Occipital lobe (tissue), 2 donors: ENCODE measurements around the gene FAM32A. TPM values are rescaled to one million over a fixed set of nuclear protein-coding genes. Genes with fewer than 3 reads are reported as not detected.

Source experiments
- DNase-seq: peaks from one replicate; lab custom pipeline; 2025; lab: John Stamatoyannopoulos, UW
- total RNA-seq: library from RNA; depleted of rRNA; stranded (reverse); fragments of >200 nt; gene quantifications from one replicate; pipeline ENCODE4 v1.2.3, GENCODE V29; 2014

The FAM32A gene
- total RNA-seq, 1 donor from 2014 or later, result 89.1 TPM

DNA sequence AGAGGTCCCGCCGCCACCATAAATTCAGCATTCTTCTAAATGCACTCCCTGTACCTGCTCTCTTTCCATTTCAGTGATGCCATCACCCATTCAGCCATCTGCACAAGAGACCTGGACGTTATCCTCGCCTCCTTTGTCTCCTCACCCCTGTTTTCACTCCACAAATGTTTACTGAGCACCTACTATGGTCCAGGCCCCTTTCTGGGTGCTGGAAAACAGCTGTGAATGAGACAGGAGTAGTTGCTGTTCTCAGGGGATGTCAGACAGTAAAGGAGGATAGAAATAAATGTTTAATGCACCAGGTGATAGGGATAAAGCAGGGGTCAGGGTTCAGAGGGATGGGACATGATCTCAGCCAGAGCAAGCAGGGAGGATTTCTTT is 15.8 kb downstream of the FAM32A start:
- DNase-seq, result no peak

DNA sequence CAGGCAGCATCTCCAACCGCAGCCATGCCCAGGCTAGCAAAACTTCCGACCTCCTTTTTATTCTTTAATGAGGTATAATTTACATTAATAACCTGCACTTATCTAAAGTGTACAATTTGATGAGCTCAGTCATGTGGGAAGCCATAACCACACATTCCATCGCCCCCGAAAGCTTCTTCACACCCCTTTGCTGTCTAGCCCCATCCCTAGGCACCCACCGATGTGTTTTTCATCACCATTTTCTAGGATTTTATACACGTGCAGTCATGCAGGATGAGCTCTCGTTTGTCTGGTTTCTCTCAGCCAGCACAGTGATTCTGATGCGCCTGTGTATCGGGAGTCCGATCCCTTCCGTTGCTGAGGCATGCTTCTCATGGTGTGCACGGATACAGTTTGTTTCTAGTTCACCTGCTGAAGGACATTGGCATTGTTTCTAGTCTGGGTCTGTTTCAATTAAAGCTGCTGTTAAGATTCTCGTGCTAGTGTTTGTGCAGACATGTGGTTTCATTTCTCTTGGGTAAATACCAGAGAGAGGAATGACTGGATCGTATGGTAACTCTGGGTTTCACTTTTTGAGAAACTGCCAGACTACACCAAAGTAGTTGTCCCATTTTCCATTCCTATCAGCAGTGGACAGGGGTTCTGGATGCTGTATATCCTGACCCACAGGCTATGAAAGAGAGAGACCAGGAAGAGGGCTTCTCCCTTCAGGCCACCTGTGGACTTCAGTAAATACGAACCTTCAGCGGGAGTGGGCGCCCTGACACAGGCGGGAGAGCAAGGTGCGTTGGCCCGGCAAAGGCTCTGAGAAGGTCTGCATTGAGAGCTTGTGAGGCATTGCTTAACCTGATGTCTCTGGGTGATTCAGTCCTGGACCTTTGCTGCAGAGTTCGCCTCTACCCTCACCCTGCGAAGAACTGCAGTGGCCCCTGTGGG is 17.4 kb downstream of the FAM32A start:
- no peak for DNase-seq

GRCh38 chr19:16203256-16204004 is 18.2 kb downstream of the FAM32A start:
- DNase-seq, result no peak

DNA sequence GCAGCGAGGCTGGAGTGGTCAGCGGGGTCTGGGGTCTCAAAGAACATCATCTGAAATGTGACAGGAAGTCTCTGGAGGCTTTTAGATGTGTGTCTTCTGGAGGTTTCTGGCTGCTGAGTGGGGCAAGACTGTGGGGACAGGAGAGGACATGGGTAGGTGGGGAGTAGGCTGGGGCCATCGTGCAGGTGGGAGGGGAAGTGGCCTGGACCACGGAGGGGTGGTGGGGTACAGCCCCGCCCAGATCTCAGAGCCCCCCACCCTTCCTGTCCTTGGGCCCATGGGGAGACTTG is 18.7 kb downstream of the FAM32A start:
- DNase-seq, result no peak

DNA sequence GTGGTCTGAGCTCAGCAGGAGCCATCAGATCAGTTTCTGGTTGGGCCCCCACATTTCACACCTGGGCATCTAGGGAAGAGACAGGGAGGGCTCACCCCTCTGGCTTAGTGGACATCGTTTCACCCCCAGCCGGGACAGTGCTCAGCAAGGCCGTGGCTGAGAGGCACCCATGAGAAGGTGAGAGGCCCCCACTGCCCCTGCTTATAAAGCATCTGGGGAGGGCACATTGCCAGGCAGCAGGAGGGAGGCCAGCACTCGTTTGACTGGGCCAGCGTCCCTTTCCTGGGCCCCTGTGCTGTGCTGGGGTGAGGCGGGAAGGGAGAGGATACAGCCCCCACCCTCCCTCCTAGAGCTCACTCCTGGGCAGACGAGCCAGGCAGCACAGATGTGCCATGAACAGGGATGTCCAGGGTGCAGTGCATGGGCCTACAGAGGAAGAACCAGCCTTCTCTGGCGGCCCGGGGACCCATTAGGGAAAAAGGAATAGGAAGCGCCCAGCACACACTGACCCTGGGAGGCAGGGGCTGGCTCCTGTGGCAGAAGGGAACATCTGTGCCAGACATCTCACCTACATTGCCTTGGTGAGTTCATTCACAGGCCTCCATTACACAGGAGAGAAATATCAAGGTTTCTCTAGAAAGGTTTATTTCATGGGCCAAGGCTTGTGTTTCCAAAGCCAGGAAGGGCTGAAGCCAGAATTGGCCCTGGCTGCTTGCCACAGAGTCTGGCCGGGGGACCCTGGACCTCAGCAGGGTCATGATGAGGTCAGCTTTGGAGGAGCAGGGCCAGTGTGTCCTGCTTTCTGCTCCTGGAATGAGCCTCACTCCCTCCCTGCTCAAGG is 20.2 kb downstream of the FAM32A start:
- no peak for DNase-seq

DNA sequence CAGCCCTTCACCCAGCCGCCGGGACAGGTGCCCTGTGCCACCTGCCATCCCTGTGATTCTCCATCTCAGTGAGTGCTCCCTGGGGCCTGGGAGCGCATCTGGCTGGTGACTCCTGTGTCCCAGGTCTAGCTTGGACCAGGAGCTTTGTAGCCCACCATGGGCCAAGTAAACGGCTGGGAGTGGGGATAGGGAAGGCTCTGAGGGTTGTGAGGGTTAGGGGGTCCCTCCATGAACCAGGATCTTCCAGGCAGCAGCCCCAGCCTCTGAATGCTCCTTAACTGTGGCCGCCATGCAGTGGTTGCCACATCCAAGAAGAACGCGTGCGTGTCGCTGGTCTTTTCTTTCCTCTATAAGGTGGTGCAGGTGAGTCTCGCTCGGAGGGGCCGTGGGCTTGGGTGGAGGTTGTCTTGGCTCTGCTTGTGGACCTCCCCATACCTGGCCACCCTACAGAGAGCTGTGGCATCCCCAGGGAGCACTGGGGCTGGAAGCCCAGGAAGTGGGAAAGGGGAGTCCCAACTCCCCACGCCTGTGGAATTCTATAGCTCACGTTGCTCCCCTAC is 20.9 kb downstream of the FAM32A start:
- DNase-seq, result no peak

- no peak for DNase-seq
These were observed 21.4 kb downstream of the FAM32A start for GRCh38 chr19:16206637-16207036.

GRCh38 chr19:16207063-16207462 is 21.9 kb downstream of the FAM32A start:
- DNase-seq, result no peak

DNA sequence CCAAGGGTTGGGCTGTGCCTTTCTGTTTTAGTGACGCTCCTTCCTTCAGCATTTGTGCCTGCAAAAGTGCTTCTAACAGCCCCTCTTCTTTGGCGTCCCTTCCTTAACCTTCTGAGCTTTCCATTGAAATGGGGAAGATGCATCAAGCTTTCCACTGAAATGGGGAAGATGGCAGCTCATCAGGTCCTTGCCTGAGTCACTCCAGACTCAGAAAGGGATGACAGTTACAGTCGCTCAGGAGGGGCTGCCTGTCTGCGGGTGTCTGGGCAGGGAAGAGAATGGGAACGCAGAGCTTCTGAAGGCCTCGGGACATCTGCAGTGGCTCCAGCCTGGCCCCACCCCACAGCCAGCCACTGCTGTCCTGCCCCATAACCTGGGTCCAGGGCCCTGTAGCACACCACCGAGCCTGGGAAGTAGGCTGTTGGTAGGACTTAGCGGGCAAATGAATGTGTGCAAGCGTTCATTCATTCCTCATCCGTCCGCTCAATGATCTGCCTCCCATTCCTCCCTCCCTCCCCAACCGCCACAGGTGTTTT is 22.3 kb downstream of the FAM32A start:
- DNase-seq, result no peak

DNA sequence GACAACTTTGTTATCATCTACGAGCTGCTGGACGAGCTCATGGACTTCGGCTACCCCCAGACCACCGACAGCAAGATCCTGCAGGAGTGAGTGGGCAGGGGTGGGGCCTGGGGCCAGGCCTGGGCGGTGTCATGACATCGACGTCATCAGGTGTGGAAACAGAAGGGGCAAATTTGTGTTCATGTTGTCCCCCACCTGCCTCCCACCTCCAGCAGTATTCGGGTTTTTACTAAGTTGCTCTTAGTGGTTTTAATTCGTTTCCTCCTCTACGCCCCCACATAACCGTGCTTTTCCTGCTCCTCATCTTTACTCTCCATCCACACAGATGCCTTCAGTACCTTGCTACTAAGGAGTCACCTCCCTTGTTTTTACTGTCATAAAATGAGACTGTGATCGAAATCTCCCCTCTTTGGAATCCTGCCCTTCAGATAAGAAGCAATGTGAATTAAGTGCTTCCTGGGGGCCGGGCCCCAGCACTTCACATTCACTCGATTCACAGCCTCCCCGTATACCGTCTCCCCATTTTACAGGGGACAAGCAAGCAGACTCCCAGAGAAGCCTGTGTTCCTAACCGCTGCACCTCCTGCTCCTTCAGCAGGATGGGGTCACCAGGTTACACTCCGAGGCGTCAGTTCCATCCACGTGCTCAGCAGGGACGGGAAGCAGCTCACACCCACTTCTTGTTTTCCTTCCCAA is 23.0 kb downstream of the FAM32A start:
- DNase-seq, result no peak

DNA sequence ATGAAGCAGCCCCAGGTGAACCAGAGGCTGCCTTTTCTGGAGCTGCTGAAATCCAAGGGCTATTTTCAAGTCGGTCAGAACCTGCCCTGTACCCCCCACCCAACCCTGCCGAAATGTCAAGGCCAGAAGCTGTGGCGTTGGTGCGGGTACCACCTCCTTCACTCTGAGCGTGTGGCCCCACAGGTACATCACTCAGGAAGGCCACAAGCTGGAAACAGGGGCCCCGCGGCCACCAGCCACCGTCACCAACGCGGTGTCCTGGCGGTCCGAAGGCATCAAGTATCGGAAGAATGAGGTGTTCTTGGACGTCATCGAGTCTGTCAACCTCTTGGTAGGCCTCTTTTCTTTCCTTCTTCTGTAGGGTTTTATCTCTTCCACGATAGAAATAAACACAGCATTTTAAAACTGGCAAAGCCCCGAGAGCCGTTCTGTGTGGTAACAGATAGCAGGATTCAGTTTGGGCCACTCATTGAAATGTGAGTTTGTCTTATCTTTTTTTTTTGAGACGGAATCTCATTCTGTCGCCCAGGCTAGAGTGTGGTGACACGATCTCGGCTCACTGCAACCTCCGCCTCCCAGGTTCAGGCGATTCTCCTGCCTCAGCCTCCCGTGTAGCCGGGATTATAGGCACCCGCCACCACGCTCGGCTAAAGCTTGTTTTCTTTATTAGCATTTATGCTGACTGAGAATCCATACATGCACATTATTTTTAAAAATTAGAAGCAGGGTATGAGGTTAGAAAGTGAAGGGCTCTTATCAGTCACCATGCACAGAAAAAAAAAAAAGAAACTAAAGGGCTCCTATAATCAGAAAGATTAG is 23.8 kb downstream of the FAM32A start:
- DNase-seq, result no peak

GRCh38 chr19:16210168-16210567 is 25.0 kb downstream of the FAM32A start:
- DNase-seq, result no peak

DNA sequence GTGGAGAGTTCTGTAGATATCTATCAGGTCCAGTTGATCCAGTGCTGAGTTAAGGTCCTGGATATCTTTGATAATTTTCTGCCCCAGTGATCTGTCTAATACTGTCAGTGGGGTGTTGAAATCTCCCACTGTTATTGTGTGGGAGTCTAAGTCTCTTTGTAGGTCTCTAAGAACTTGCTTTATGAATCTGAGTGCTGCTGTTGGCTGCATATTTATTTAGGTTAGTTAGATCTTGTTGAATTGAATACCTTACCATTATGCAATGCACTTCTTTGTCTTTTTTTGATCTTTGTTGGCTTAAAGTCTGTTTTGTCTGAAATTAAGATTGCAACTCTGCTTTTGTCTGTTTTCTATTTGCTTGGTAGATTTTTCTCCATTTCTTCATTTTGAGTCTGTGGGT is 27.9 kb downstream of the FAM32A start:
- no peak for DNase-seq

- no peak for DNase-seq
These were observed 31.8 kb downstream of the FAM32A start for GRCh38 chr19:16216744-16217670.

DNA sequence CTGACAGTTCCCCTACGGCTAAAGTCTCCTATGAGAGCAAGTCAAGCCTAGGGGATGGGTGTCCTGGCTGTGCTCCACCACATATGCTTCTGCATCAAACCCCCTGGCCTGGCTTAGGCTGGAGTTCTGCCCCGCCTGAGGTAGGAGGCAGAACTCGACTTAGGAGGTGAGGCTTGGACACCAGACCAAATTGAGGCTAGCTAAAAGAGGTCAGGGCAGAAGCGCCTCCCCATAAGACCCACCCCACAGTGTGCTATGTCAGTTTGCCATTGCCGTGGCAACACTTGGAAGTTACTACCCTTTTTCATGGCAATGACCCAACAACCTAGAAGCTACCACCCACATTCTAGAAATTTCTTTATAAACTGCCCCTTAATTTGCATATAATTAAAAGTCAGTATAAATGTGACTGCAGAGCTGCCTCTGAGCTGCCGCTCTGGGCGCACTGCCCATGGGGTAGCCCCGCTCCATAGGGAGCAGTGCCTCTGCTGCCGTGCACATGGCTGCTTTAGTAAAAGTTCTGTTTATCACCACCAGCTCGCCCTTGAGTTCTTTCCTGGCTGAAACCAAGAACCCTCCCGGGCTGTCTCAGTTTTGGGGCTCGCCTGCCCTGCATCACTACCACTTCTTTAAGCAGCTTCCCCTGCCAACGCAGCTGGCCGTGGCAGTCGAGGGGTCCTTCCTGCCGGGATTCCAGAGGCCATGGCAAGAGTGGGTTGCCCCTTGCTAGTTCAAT is 32.7 kb downstream of the FAM32A start:
- no peak for DNase-seq

DNA sequence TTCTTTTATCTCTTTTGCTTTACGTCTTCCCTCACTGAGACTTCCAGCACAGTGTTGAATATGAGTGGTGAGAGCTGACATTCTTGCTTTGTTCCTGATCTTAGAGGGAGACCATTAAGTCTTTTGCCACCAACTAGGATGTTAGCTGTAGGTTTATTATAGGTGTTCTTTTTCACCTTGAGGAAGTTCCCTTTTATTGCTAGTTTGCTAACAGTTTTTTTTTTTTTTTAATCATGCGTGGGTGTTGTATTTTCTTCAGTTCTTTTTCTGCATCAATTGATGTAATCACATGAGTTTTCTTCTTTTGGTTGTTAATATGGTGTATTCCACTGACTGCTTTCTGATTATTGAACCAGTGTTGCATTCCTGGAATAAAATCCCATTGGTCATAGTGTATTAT is 33.6 kb downstream of the FAM32A start:
- DNase-seq, result no peak

DNA sequence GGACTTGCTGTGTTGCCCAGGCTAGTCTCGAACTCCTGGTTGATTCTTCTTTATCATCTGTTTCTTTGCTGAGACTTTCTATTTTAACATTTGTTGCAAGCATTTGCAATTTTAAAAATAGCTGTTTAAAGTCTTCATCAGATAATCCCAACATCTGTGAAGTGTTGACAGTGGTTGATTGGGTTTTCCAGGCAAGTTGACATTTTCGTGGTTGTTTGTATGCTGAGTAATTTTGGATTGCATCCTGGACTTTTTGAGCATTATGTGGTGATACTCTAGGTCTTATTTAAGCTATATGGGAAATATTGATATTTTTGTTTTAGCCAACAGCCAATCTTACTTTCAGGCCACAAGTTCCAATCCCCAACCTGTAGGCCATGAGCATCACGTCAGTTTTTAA is 37.6 kb downstream of the FAM32A start:
- no peak for DNase-seq

- DNase-seq, result no peak
These were observed 38.5 kb downstream of the FAM32A start for GRCh38 chr19:16223746-16224145.
